Gastroesophageal sphincter (tissue), 3 donors: Measurements from ENCODE around the gene YKT6.

Experiments used
- EP300 ChIP-seq: sonication (generic); formaldehyde crosslinking; IDR thresholded peaks from one replicate; pipeline ENCODE4 v1.6.1; 2017; ENCODE audit warnings: antibody characterized with exemption, mild to moderate bottlenecking
- POLR2A ChIP-seq, 2 donors: fragments of 450-650 bp; IDR thresholded peaks; one replicate each; pipeline ENCODE4 v1.6.1; 2017; ENCODE audit warnings: antibody characterized with exemption in 2 of 2, mild to moderate bottlenecking in 2 of 2, moderate library complexity in 1 of 2
- TF ChIP-seq, protein P1 (sequence below), 4 experiments: fragments of 200-600 bp in 2 of 4; fragments of 450-650 bp in 2 of 4; sonication (generic) in 1 of 4; IDR thresholded peaks; one replicate each; pipeline ENCODE4 v1.5.1; 2017 to 2019; ENCODE audit warnings: antibody characterized with exemption in 4 of 4, mild to moderate bottlenecking in 2 of 4, moderate library complexity in 2 of 4

DNA sequence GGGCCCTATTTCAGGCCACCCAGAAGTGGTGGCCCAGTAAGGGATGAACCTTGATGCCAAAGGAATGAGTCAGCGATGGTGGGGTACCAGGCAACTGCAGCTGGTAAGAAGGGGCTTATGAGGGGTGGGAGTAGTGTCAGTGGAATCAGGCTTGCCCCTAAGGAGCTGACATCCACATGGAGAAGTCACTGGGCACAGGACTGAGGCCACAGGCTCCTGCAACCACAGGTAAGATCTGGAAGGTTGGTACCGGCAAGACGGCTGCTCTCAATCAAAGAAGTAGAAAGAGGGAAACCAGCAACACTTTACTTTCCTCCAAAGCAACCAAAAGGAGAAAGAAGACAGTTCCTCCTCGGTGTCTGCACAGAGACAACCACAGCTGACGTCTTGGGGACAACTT lies 14.0 kb upstream of the YKT6 start:
- TF ChIP-seq, protein P1, sequence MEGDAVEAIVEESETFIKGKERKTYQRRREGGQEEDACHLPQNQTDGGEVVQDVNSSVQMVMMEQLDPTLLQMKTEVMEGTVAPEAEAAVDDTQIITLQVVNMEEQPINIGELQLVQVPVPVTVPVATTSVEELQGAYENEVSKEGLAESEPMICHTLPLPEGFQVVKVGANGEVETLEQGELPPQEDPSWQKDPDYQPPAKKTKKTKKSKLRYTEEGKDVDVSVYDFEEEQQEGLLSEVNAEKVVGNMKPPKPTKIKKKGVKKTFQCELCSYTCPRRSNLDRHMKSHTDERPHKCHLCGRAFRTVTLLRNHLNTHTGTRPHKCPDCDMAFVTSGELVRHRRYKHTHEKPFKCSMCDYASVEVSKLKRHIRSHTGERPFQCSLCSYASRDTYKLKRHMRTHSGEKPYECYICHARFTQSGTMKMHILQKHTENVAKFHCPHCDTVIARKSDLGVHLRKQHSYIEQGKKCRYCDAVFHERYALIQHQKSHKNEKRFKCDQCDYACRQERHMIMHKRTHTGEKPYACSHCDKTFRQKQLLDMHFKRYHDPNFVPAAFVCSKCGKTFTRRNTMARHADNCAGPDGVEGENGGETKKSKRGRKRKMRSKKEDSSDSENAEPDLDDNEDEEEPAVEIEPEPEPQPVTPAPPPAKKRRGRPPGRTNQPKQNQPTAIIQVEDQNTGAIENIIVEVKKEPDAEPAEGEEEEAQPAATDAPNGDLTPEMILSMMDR (IDR thresholded peaks at IDR 0.05), result no peak
- TF ChIP-seq EP300 (no peak), POLR2A (IDR thresholded peaks at IDR 0.05) (no peak)
